Measurements from ENCODE around the gene ADA. TPM values are rescaled to one million over a fixed set of nuclear protein-coding genes. Genes with fewer than 3 reads are reported as not detected.

The ADA gene
- total RNA-seq, 4 donors from 2014 or later: 7.6 to 14.5 (median 10.4) TPM

- no peaks in the 10 kb centered on the region for H3K9me3 ChIP-seq
- peak overlapping the region; percentile 88 to 98 (median 91) for H3K27ac ChIP-seq
- no peaks in the 10 kb centered on the region for H3K36me3 ChIP-seq
- peak; percentile 65 for ATAC-seq
- H3K27me3 ChIP-seq: no peaks in the 10 kb centered on the region
- no peak overlapping the region for H3K4me3 ChIP-seq
- peaks cover 24 to 84% (median 46%) of the 10 kb centered on the region in 3 donors for H3K4me1 ChIP-seq
- TF ChIP-seq CTCF (IDR thresholded peaks at IDR 0.05) (no peak), POLR2AphosphoS5 (IDR thresholded peaks at IDR 0.05) (peak; percentile 67)
Observed at GRCh38 chr20:44695674-44696300, 44.3 kb upstream of the ADA start.

- Histone ChIP-seq H3K27ac (peak overlapping the region; percentile 88 to 98 (median 91)), H3K9me3 (no peaks in the 10 kb centered on the region), H3K4me1 (peaks cover 24 to 84% (median 45%) of the 10 kb centered on the region in 3 donors), H3K36me3 (no peaks in the 10 kb centered on the region), H3K27me3 (no peaks in the 10 kb centered on the region), H3K4me3 (no peak overlapping the region)
- TF ChIP-seq POLR2A (IDR thresholded peaks at IDR 0.05) (no peak), POLR2AphosphoS5 (IDR thresholded peaks at IDR 0.05) (no peak), CTCF (IDR thresholded peaks at IDR 0.05) (no peak), EP300 (IDR thresholded peaks at IDR 0.05) (no peak)
- WGBS, 2 donors (ENCODE audit: low coverage in 1 of 2): 4 to 25% methylated on average over 1 to 2 of the region's 2 CpGs
- ATAC-seq: no peak
Observed at GRCh38 chr20:44695295-44695673, 43.8 kb upstream of the ADA start.

GRCh38 chr20:44694159-44694558 lies 42.7 kb upstream of the ADA start:
- Histone ChIP-seq H3K36me3 (no peaks in the 10 kb centered on the region), H3K27me3 (no peaks in the 10 kb centered on the region), H3K4me1 (peaks cover 24 to 85% (median 45%) of the 10 kb centered on the region in 3 donors), H3K4me3 (no peak overlapping the region), H3K27ac (peak overlapping the region; percentile 88 to 98 (median 91)), H3K9me3 (no peaks in the 10 kb centered on the region)
- no peak for TF ChIP-seq POLR2AphosphoS5 (IDR thresholded peaks at IDR 0.05)
- TF ChIP-seq EP300 (IDR thresholded peaks at IDR 0.05): no peak
- TF ChIP-seq CTCF (IDR thresholded peaks at IDR 0.05): no peak
- no peak for TF ChIP-seq POLR2A (IDR thresholded peaks at IDR 0.05)
- WGBS, 2 donors (ENCODE audit: low coverage in 1 of 2): 70% methylated on average over 2 of the region's 4 CpGs; no CpG with 5 or more reads in 1 of the 2 donors
- no peak for ATAC-seq

- no peaks in the 10 kb centered on the region for H3K9me3 ChIP-seq
- ATAC-seq: no peak
- no peak for TF ChIP-seq POLR2A (IDR thresholded peaks at IDR 0.05)
- no peak for TF ChIP-seq CTCF (IDR thresholded peaks at IDR 0.05)
- TF ChIP-seq EP300 (IDR thresholded peaks at IDR 0.05): no peak
- no peak for TF ChIP-seq POLR2AphosphoS5 (IDR thresholded peaks at IDR 0.05)
- H3K27me3 ChIP-seq: no peaks in the 10 kb centered on the region
- no peaks in the 10 kb centered on the region for H3K36me3 ChIP-seq
- H3K4me3 ChIP-seq: no peak overlapping the region
- H3K4me1 ChIP-seq: peaks cover 24 to 82% (median 45%) of the 10 kb centered on the region in 3 donors
- H3K27ac ChIP-seq: peak overlapping the region; percentile 88 to 98 (median 91)
Observed at GRCh38 chr20:44693627-44694026, 42.1 kb upstream of the ADA start.

GRCh38 chr20:44692932-44693480 lies 41.5 kb upstream of the ADA start:
- H3K4me3 ChIP-seq: no peak overlapping the region
- no peaks in the 10 kb centered on the region for H3K9me3 ChIP-seq
- no peaks in the 10 kb centered on the region for H3K36me3 ChIP-seq
- H3K27me3 ChIP-seq: no peaks in the 10 kb centered on the region
- peaks cover 24 to 76% (median 45%) of the 10 kb centered on the region in 3 donors for H3K4me1 ChIP-seq
- WGBS, 2 donors (ENCODE audit: low coverage in 1 of 2): 15 to 18% methylated on average over 3 to 5 of the region's 7 CpGs
- peak overlapping the region; percentile 88 to 98 (median 91) for H3K27ac ChIP-seq
- peak; percentile 89 for ATAC-seq
- no peak for TF ChIP-seq EP300 (IDR thresholded peaks at IDR 0.05)
- no peak for TF ChIP-seq CTCF (IDR thresholded peaks at IDR 0.05)
- peak; percentile 94 for TF ChIP-seq POLR2AphosphoS5 (IDR thresholded peaks at IDR 0.05)
- peak in 1 of 2 donors; percentile 26 for TF ChIP-seq POLR2A (IDR thresholded peaks at IDR 0.05)
